ENCODE data around the gene GSTA1.
"Not testable (repeated sequence)": the region's sequence is repeated elsewhere in the genome, so short reads cannot be mapped to it uniquely, and the experiment has no call there.

Gene GSTA1

GRCh38 chr6:52834481-52834880, 30.9 kb upstream of the GSTA1 start:
- TF ChIP-seq, protein P1, sequence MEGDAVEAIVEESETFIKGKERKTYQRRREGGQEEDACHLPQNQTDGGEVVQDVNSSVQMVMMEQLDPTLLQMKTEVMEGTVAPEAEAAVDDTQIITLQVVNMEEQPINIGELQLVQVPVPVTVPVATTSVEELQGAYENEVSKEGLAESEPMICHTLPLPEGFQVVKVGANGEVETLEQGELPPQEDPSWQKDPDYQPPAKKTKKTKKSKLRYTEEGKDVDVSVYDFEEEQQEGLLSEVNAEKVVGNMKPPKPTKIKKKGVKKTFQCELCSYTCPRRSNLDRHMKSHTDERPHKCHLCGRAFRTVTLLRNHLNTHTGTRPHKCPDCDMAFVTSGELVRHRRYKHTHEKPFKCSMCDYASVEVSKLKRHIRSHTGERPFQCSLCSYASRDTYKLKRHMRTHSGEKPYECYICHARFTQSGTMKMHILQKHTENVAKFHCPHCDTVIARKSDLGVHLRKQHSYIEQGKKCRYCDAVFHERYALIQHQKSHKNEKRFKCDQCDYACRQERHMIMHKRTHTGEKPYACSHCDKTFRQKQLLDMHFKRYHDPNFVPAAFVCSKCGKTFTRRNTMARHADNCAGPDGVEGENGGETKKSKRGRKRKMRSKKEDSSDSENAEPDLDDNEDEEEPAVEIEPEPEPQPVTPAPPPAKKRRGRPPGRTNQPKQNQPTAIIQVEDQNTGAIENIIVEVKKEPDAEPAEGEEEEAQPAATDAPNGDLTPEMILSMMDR (IDR thresholded peaks at IDR 0.05; ENCODE audit: low read depth, low read length) = no peak
- H3K27ac ChIP-seq = no peak overlapping the region
- no peaks in the 10 kb centered on the region for H3K27me3 ChIP-seq (ENCODE audit: insufficient read depth, low read depth, severe bottlenecking)
- no peak for DNase-seq
- H3K4me3 ChIP-seq (ENCODE audit: low read depth, low read length) = no peak overlapping the region
- peaks cover 6% of the 10 kb centered on the region for H3K9me3 ChIP-seq (ENCODE audit: severe bottlenecking)
- H3K36me3 ChIP-seq = no peaks in the 10 kb centered on the region

DNA sequence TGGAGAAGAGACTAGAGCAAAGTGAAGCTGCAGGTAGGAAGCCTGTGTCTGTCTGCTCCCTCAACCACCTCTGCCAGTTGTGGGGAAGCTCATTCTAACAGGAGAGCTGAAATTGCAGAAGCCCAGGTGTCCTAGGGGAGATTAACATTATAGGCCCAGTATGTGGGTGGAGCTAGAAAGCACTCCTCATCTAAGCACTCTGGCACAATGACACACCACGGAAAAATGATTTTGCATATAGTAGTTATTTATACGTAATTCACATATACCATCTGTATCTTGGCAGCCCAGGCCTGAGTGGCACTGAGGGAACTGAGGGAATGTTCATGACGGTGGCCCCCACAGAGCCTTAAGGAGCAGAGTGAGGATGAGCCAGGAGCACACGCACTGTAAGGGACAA, 27.3 kb upstream of the GSTA1 start:
- H3K9me3 ChIP-seq (ENCODE audit: severe bottlenecking) = peaks cover 14% of the 10 kb centered on the region
- not testable (repeated sequence) for H3K4me3 ChIP-seq (ENCODE audit: low read depth, low read length); H3K27ac ChIP-seq; H3K27me3 ChIP-seq (ENCODE audit: insufficient read depth, low read depth, severe bottlenecking); DNase-seq; H3K36me3 ChIP-seq

DNA sequence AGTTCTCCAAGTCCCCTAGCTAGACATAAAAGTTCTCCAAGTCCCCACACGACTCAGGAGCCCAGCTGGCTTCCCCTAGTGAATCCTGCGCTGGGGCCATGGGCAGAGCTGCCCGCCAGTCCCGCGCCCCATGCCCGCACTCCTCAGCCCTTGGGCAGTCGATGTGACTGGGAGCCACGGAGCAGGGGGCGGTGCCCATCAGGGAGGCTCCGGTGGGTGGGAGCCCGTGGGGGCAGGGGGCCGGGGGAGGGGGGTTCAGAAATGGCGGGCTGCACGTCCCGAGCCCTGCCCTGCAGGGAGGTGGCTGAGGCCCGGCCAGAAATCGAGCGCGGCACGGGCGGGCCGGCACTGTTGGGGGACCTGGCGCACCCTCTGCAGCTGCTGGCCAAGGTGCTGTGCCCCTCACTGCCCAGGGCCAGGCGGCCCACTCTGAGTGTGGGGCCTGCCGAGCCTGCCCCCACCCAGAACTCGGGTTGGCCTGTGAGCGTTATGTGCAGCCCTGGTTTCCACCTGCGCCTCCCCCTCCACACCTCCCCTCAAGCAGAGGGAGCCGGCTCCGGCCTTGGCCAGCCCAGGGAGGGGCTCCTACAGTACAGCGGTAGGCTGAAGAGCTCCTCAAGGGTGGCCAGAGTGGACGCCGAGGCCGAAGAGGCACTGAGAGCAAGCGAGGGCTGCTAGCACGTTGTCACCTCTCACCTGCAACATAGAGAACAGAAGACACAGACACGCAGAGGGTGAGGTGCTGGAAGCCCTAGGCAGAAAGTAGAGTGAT, 25.6 kb upstream of the GSTA1 start:
- Histone ChIP-seq H3K27ac (no peak overlapping the region), H3K9me3 (ENCODE audit: severe bottlenecking) (peaks cover 26% of the 10 kb centered on the region), H3K36me3 (no peaks in the 10 kb centered on the region), H3K4me3 (ENCODE audit: low read depth, low read length) (no peak overlapping the region), H3K27me3 (ENCODE audit: insufficient read depth, low read depth, severe bottlenecking) (no peaks in the 10 kb centered on the region)
- DNase-seq = no peak
- TF ChIP-seq, protein P1 (IDR thresholded peaks at IDR 0.05; ENCODE audit: low read depth, low read length) = no peak

- not testable (repeated sequence) for DNase-seq
Measured at GRCh38 chr6:52828621-52829020, 25.0 kb upstream of the GSTA1 start.

DNA sequence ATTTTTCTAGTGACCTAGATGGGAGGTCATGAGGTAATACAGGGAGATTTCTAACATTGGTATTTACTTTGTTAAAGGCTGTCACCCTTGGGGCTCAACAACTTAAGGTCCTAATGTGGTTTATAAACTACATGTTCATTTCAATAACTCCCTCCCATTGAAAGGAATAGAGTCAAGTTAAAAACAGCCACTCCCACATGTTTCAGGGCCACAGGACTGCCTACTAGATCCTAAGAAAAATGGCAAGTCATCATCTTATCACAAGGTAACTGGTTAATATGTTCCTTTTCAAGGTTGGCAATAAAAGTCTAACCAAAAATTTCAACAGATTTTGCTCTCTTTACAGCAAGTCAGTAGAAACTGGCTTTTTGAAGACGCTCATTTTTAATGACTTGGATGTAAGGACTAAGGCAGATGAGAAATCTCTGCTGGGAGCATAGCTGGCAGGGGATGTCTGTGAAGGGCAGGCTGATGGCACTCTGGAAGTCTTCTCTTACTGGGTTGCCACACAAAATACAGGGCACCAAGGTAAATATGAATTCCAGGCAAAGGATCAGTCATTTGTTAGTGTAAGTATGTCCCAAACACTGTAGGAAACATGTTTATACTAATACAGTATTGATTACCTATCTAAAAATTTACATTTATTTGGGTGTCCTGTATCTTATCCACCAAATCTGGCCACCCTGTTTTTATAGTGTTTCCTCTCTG, 23.6 kb upstream of the GSTA1 start:
- DNase-seq; H3K27ac ChIP-seq; H3K27me3 ChIP-seq (ENCODE audit: insufficient read depth, low read depth, severe bottlenecking): not testable (repeated sequence)

More at GRCh38 chr6:52828621-52829020, 25.0 kb upstream of the GSTA1 start:
- H3K27ac ChIP-seq; H3K27me3 ChIP-seq (ENCODE audit: insufficient read depth, low read depth, severe bottlenecking); H3K4me3 ChIP-seq (ENCODE audit: low read depth, low read length); H3K36me3 ChIP-seq: not testable (repeated sequence)
- peaks cover 26% of the 10 kb centered on the region for H3K9me3 ChIP-seq (ENCODE audit: severe bottlenecking)

DNA sequence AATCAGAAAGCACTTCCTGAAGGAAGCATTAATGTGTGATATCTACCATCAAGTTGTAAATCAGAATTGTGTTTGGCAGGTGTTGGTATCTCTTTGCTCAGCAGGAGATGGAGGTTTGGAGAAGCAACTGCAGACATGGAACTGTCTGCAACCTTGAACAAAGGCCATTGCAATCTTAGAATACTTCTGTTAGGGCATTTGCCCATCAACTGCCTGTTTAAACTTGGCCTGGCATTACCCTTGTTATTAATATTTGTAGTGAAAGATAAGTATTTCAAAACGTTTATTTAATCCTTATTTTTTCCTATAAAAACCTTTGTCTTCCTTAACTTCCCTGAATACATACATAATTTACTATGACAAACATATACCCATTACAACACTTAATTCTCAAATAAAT, 22.9 kb upstream of the GSTA1 start:
- no peak overlapping the region for H3K4me3 ChIP-seq (ENCODE audit: low read depth, low read length)
- peaks cover 22% of the 10 kb centered on the region for H3K9me3 ChIP-seq (ENCODE audit: severe bottlenecking)
- no peaks in the 10 kb centered on the region for H3K27me3 ChIP-seq (ENCODE audit: insufficient read depth, low read depth, severe bottlenecking)
- no peaks in the 10 kb centered on the region for H3K36me3 ChIP-seq
- TF ChIP-seq, protein P1 (IDR thresholded peaks at IDR 0.05; ENCODE audit: low read depth, low read length) = no peak
- H3K27ac ChIP-seq = no peak overlapping the region
- DNase-seq = no peak

More for the DNA sequence above, 23.6 kb upstream of the GSTA1 start:
- H3K9me3 ChIP-seq (ENCODE audit: severe bottlenecking) = peaks cover 25% of the 10 kb centered on the region
- H3K36me3 ChIP-seq; H3K4me3 ChIP-seq (ENCODE audit: low read depth, low read length): not testable (repeated sequence)

- peaks cover 26% of the 10 kb centered on the region for H3K9me3 ChIP-seq (ENCODE audit: severe bottlenecking)
- DNase-seq; H3K36me3 ChIP-seq; H3K27ac ChIP-seq; H3K27me3 ChIP-seq (ENCODE audit: insufficient read depth, low read depth, severe bottlenecking); H3K4me3 ChIP-seq (ENCODE audit: low read depth, low read length): not testable (repeated sequence)
Measured at GRCh38 chr6:52825900-52826459, 22.4 kb upstream of the GSTA1 start.

DNA sequence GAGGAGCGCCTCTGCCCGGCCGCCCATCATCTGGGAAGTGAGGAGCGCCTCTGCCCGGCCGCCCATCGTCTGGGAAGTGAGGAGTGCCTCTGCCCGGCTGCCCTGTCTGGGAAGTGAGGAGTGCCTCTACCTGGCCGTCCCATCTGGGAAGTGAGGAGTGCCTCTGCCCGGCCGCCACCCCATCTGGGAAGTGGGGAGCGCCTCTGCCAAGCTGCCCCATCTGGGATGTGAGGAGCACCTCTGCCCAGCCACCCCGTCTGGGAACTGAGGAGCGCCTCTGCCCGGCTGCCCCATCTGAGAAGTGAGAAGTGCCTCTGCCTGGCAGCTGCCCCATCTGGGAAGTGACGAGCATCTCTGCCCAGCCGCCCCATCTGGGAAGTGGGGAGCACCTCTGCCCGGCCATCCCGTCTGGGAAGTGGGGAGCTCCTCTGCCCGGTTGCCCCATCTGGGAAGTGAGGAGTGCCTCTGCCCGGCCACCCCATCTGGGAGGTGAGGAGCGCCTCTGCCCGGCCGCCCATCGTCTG, 21.7 kb upstream of the GSTA1 start:
- H3K27me3 ChIP-seq (ENCODE audit: insufficient read depth, low read depth, severe bottlenecking); H3K27ac ChIP-seq; H3K4me3 ChIP-seq (ENCODE audit: low read depth, low read length); H3K36me3 ChIP-seq; DNase-seq: not testable (repeated sequence)
- H3K9me3 ChIP-seq (ENCODE audit: severe bottlenecking) = peaks cover 26% of the 10 kb centered on the region

Measured in WERI-Rb-1 (cell line).